HEK293 (cell line): ENCODE data around the gene ST7.

Experiments
- CTCF ChIA-PET: fragments of 350-600 bp; formaldehyde crosslinking; extraction: SDS; loops from one replicate; lab custom pipeline; 2021; ENCODE audit warnings: antibody characterized with exemption; lab: Yijun Ruan, JAX
- POLR2A ChIA-PET: fragments of 300-600 bp; formaldehyde crosslinking; extraction: SDS; loops from one replicate; lab custom pipeline; 2020; ENCODE audit warnings: antibody characterized with exemption, inconsistent platforms; lab: Yijun Ruan, JAX
- H3K27ac ChIP-seq: fragments of 200-500 bp; sonication (Bioruptor generic); 2 replicates; pipeline ENCODE4 v1.5.1; 2014; ENCODE audit warnings: low read depth, low read length, control low read depth, inconsistent platforms; ENCODE audit errors: extremely low read depth
- H3K36me3 ChIP-seq, 2 experiments: fragments of 200-500 bp in 1 of 2; sonication (Bioruptor generic) in 1 of 2; 1 replicate in 1 of 2; 2 replicates in 1 of 2; pipeline ENCODE4 v1.5.1; 2014 to 2017; ENCODE audit warnings: inconsistent platforms in 2 of 2, low read length in 2 of 2; ENCODE audit not compliant: control insufficient read depth in 2 of 2, insufficient read depth in 1 of 2
- H3K4me1 ChIP-seq: fragments of 200-500 bp; sonication (Bioruptor generic); 2 replicates; pipeline ENCODE4 v1.5.1; 2014; ENCODE audit warnings: mild to moderate bottlenecking, low read length, inconsistent platforms; ENCODE audit not compliant: control insufficient read depth, insufficient read depth
- H3K4me3 ChIP-seq: 2 replicates; pipeline ENCODE4 v1.5.1; 2011; ENCODE audit warnings: low read depth, mild to moderate bottlenecking, control low read depth, low read length, moderate library complexity
- H3K9me3 ChIP-seq: fragments of 200-500 bp; sonication (Bioruptor generic); 2 replicates; pipeline ENCODE4 v1.5.1; 2014; ENCODE audit warnings: low read depth, low read length, inconsistent platforms; ENCODE audit not compliant: control insufficient read depth, insufficient read depth
- ATF2 ChIP-seq: fragments of 450-650 bp; formaldehyde crosslinking; IDR thresholded peaks from 2 replicates; pipeline ENCODE4 v1.5.1; 2016; ENCODE audit warnings: missing biosample characterization, missing genetic modification characterization, low read depth
- HIC1 ChIP-seq: fragments of 450-650 bp; formaldehyde crosslinking; IDR thresholded peaks from 2 replicates; pipeline ENCODE4 v1.5.1; 2016; ENCODE audit warnings: missing biosample characterization, missing genetic modification characterization
- HOXC10 ChIP-seq: sonication (generic); formaldehyde crosslinking; IDR thresholded peaks from 2 replicates; pipeline ENCODE4 v1.8.1; 2023; ENCODE audit warnings: mild to moderate bottlenecking, missing genetic modification reagents
- KLF8 ChIP-seq: fragments of 450-650 bp; formaldehyde crosslinking; IDR thresholded peaks from 2 replicates; pipeline ENCODE4 v1.5.1; 2016; ENCODE audit warnings: missing biosample characterization, missing genetic modification characterization
- TSHZ1 ChIP-seq: fragments of 450-650 bp; formaldehyde crosslinking; IDR thresholded peaks from 2 replicates; pipeline ENCODE4 v1.5.1; 2016; ENCODE audit warnings: missing biosample characterization, missing genetic modification characterization, borderline replicate concordance
- ZNF280C ChIP-seq: fragments of 450-650 bp; formaldehyde crosslinking; IDR thresholded peaks from 2 replicates; pipeline ENCODE4 v1.5.1; 2016; ENCODE audit warnings: missing biosample characterization, missing genetic modification characterization
- ZNF37A ChIP-seq: fragments of 450-650 bp; IDR thresholded peaks from 2 replicates; pipeline ENCODE4 v1.5.1; 2018; ENCODE audit warnings: missing biosample characterization, missing genetic modification characterization
- ZNF416 ChIP-seq: fragments of 450-650 bp; formaldehyde crosslinking; IDR thresholded peaks from 2 replicates; pipeline ENCODE4 v1.5.1; 2016; ENCODE audit warnings: missing biosample characterization, missing genetic modification characterization
- ZNF510 ChIP-seq: fragments of 450-650 bp; formaldehyde crosslinking; IDR thresholded peaks from 2 replicates; pipeline ENCODE4 v1.5.1; 2018; ENCODE audit warnings: mild to moderate bottlenecking, missing genetic modification characterization, missing biosample characterization; ENCODE audit not compliant: insufficient replicate concordance
- ZNF629 ChIP-seq: fragments of 450-650 bp; formaldehyde crosslinking; IDR thresholded peaks from 2 replicates; pipeline ENCODE4 v1.5.1; 2017; ENCODE audit warnings: missing biosample characterization, missing genetic modification characterization
- ZNF776 ChIP-seq: fragments of 450-650 bp; formaldehyde crosslinking; IDR thresholded peaks from 2 replicates; pipeline ENCODE4 v1.5.0; 2017; ENCODE audit warnings: missing biosample characterization, missing genetic modification characterization, borderline replicate concordance
- TF ChIP-seq, protein P1 (sequence below): fragments of 450-650 bp; formaldehyde crosslinking; IDR thresholded peaks from 2 replicates; pipeline ENCODE4 v1.5.1; 2016; ENCODE audit warnings: missing biosample characterization, missing genetic modification characterization
- TF ChIP-seq, protein P2 (sequence below): fragments of 450-650 bp; formaldehyde crosslinking; IDR thresholded peaks from 2 replicates; pipeline ENCODE4 v1.5.1; 2016; ENCODE audit warnings: missing biosample characterization, missing genetic modification characterization

ST7 gene

DNA sequence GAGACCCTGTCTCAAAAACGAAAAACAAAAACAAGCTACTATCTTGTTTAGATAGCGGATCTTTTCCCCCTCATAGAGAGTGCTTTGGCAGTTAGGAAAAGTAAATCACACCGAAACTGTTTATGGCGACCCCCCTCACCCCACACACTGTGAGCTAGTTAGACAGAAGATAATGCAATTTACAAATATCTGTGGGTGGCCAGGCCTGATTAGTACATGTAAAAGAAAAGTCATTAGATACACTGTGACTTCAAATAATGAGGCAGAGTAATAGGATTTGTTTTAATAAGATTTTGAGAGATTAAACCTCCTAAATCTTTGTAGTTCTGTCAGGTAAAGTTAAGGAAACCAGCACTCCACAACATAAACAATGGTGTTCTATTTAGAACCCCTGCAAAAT lies 121.1 kb downstream of the ST7 start (continued):
- TF ChIP-seq TSHZ1 (tag by site-specific recombination) (no peak), HOXC10 (CRISPR knock-in tag) (no peak), HIC1 (tag by site-specific recombination) (no peak), ATF2 (tag by site-specific recombination) (no peak), ZNF776 (no peak), ZNF510 (tag by site-specific recombination) (no peak)

DNA sequence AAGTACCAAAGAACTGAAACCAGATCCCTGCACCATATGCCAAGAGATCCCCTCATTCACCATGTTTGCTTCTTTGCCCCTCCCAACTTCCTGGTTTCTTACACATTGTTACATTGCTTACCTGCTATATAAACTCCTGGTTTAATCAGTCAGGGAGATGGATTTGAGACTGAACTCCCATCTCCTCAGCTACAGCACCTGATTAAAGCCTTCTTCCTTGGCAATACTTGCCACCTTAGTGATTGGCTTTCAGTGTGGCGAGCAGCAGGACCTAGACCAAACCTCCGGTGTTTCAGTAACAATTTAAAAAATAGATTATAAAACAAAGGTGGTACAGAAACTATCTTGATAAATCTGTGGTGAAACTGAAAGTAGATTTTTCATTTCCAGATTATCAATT lies 122.6 kb downstream of the ST7 start:
- H3K9me3 ChIP-seq = no peaks in the 10 kb centered on the region

More for the DNA sequence above, 122.6 kb downstream of the ST7 start:
- ChIA-PET POLR2A (no interaction called here), CTCF (no interaction called here)
- TF ChIP-seq ZNF37A (no peak), ZNF629 (no peak), ZNF280C (tag by site-specific recombination) (no peak), KLF8 (tag by site-specific recombination) (no peak), ZNF416 (tag by site-specific recombination) (no peak)
- TF ChIP-seq, protein P1, sequence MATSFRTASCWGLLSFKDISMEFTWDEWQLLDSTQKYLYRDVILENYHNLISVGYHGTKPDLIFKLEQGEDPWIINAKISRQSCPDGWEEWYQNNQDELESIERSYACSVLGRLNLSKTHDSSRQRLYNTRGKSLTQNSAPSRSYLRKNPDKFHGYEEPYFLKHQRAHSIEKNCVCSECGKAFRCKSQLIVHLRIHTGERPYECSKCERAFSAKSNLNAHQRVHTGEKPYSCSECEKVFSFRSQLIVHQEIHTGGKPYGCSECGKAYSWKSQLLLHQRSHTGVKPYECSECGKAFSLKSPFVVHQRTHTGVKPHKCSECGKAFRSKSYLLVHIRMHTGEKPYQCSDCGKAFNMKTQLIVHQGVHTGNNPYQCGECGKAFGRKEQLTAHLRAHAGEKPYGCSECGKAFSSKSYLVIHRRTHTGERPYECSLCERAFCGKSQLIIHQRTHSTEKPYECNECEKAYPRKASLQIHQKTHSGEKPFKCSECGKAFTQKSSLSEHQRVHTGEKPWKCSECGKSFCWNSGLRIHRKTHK (tag by site-specific recombination) = no peak
- TF ChIP-seq, protein P2, sequence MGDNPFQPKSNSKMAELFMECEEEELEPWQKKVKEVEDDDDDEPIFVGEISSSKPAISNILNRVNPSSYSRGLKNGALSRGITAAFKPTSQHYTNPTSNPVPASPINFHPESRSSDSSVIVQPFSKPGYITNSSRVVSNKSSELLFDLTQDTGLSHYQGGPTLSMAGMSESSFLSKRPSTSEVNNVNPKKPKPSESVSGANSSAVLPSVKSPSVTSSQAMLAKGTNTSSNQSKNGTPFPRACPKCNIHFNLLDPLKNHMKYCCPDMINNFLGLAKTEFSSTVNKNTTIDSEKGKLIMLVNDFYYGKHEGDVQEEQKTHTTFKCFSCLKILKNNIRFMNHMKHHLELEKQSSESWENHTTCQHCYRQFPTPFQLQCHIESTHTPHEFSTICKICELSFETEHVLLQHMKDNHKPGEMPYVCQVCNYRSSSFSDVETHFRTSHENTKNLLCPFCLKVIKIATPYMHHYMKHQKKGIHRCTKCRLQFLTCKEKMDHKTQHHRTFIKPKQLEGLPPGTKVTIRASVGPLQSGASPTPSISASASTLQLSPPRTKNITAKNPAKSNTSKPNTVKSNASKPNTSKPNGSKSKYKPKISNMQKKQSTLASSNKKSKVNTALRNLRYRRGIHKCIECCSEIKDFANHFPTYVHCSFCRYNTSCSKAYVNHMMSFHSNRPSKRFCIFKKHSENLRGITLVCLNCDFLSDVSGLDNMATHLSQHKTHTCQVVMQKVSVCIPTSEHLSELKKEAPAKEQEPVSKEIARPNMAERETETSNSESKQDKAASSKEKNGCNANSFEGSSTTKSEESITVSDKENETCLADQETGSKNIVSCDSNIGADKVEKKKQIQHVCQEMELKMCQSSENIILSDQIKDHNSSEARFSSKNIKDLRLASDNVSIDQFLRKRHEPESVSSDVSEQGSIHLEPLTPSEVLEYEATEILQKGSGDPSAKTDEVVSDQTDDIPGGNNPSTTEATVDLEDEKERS (tag by site-specific recombination) = no peak
- H3K4me1 ChIP-seq = peaks cover 8% of the 10 kb centered on the region; the same call in 1 of the 2 replicates
- H3K4me3 ChIP-seq = no peak overlapping the region
- no peaks in the 10 kb centered on the region for H3K36me3 ChIP-seq
- H3K27ac ChIP-seq = no peak overlapping the region
